SK-N-SH (cell line): ENCODE measurements around the gene KLF7. TPM values are rescaled to one million over a fixed set of nuclear protein-coding genes. Genes with fewer than 3 reads are reported as not detected.

Source experiments
- CTCF ChIA-PET: fragments of 300-600, 350-600 bp; formaldehyde crosslinking; extraction: SDS; loops from one replicate; lab custom pipeline; 2021; lab: Yijun Ruan, JAX
- POLR2A ChIA-PET: fragments of 350-600 bp; sonication (Branson Sonifier 250); formaldehyde crosslinking; extraction: SDS; loops from one replicate; lab custom pipeline; 2020; ENCODE audit warnings: antibody characterized with exemption, inconsistent platforms; lab: Yijun Ruan, JAX
- DNase-seq: peaks from one replicate; pipeline ENCODE4 v3.0.0; 2012
- H2AFZ ChIP-seq: fragments of 200-600 bp; sonication (generic); 2 replicates; pipeline ENCODE4 v1.8.1; 2016; ENCODE audit warnings: antibody characterized with exemption, mild to moderate bottlenecking, low read depth
- H3F3A ChIP-seq: fragments of 200-600 bp; sonication (generic); replicated peaks from 2 replicates; pipeline ENCODE3; 2016; ENCODE audit warnings: antibody characterized with exemption, mild to moderate bottlenecking; ENCODE audit not compliant: insufficient read depth
- H3K27ac ChIP-seq, 2 experiments: fragments of 200-500 bp in 1 of 2; fragments of 200-600 bp in 1 of 2; sonication (Bioruptor generic) in 1 of 2; sonication (generic), shearing (Covaris generic) in 1 of 2; 2 replicates each; pipeline versions ENCODE4 v1.5.1 to v1.6.1; 2014 to 2016; ENCODE audit warnings: low read depth in 2 of 2, inconsistent platforms in 1 of 2, low read length in 1 of 2, mild to moderate bottlenecking in 1 of 2, mixed read lengths in 1 of 2
- H3K27me3 ChIP-seq: fragments of 200-600 bp; sonication (generic), shearing (Covaris generic); 2 replicates; pipeline ENCODE4 v1.6.1; 2016; ENCODE audit warnings: mixed run types; ENCODE audit not compliant: insufficient read depth
- H3K36me3 ChIP-seq, 2 experiments: fragments of 200-500 bp in 1 of 2; fragments of 200-600 bp in 1 of 2; sonication (Bioruptor generic) in 1 of 2; sonication (generic) in 1 of 2; replicated peaks in 1 of 2; 2 replicates each; pipeline versions ENCODE3 to v1.5.1; 2014 to 2016; ENCODE audit warnings: low read length in 1 of 2, mild to moderate bottlenecking in 1 of 2; ENCODE audit not compliant: insufficient read depth in 2 of 2, control insufficient read depth in 1 of 2
- H3K4me1 ChIP-seq, 2 experiments: fragments of 200-500 bp in 1 of 2; fragments of 200-600 bp in 1 of 2; sonication (Bioruptor generic) in 1 of 2; sonication (generic), shearing (Covaris generic) in 1 of 2; 2 replicates each; pipeline versions ENCODE4 v1.5.1 to v1.6.1; 2014 to 2016; ENCODE audit warnings: low read depth in 1 of 2, low read length in 1 of 2, mixed run types in 1 of 2; ENCODE audit not compliant: insufficient read depth in 2 of 2, control insufficient read depth in 1 of 2
- H3K4me2 ChIP-seq: fragments of 200-600 bp; sonication (generic), shearing (Covaris generic); 2 replicates; pipeline ENCODE4 v1.6.1; 2017; ENCODE audit warnings: mixed run types
- H3K4me3 ChIP-seq, 2 experiments: fragments of 200-500 bp in 1 of 2; fragments of 200-600 bp in 1 of 2; sonication (Bioruptor generic) in 1 of 2; sonication (generic), shearing (Covaris generic) in 1 of 2; 2 replicates each; pipeline versions ENCODE4 v1.5.1 to v1.8.1; 2014 to 2016; ENCODE audit warnings: low read depth in 2 of 2, inconsistent platforms in 1 of 2, low read length in 1 of 2, mild to moderate bottlenecking in 1 of 2, mixed read lengths in 1 of 2, moderate library complexity in 1 of 2
- H3K79me2 ChIP-seq: fragments of 200-600 bp; sonication (generic); 2 replicates; pipeline ENCODE4 v1.8.1; 2017; ENCODE audit warnings: mild to moderate bottlenecking; ENCODE audit not compliant: insufficient read depth
- H3K9ac ChIP-seq: fragments of 200-600 bp; sonication (generic); 2 replicates; pipeline ENCODE4 v1.6.1; 2017; ENCODE audit warnings: mixed run types
- H3K9me2 ChIP-seq: fragments of 200-600 bp; sonication (generic); 2 replicates; pipeline ENCODE4 v1.6.1; 2017; ENCODE audit warnings: mixed run types
- H3K9me3 ChIP-seq: fragments of 200-600 bp; sonication (generic); 2 replicates; pipeline ENCODE4 v1.6.1; 2017; ENCODE audit warnings: mixed run types, mild to moderate bottlenecking, moderate library complexity
- H4K20me1 ChIP-seq: fragments of 200-600 bp; sonication (generic); 2 replicates; pipeline ENCODE4 v1.6.1; 2017; ENCODE audit warnings: mild to moderate bottlenecking, mixed run types; ENCODE audit not compliant: insufficient read depth
- FOSL2 ChIP-seq: IDR thresholded peaks from 2 replicates; pipeline ENCODE4 v1.4.0; 2012; ENCODE audit warnings: low read depth, mild to moderate bottlenecking, moderate library complexity, borderline replicate concordance
- FOXM1 ChIP-seq: IDR thresholded peaks from 2 replicates; pipeline ENCODE4 v1.4.0; 2012; ENCODE audit warnings: low read depth, mild to moderate bottlenecking
- MEF2A ChIP-seq: IDR thresholded peaks from 2 replicates; pipeline ENCODE4 v1.4.0; 2012; ENCODE audit warnings: low read depth, borderline replicate concordance
- RFX5 ChIP-seq: IDR thresholded peaks from 2 replicates; pipeline ENCODE4 v1.6.1; 2012; ENCODE audit warnings: mild to moderate bottlenecking, improper control_type of control experiment, low read length
- RXRA ChIP-seq: IDR thresholded peaks from 2 replicates; pipeline ENCODE4 v1.4.0; 2012; ENCODE audit warnings: low read depth, mild to moderate bottlenecking, borderline replicate concordance
- SIN3A ChIP-seq: IDR thresholded peaks from 2 replicates; pipeline ENCODE4 v1.6.1; 2012; ENCODE audit warnings: low read depth, mild to moderate bottlenecking, low read length, moderate library complexity, borderline replicate concordance
- TAF1 ChIP-seq: IDR thresholded peaks from 2 replicates; pipeline ENCODE4 v1.6.1; 2012; ENCODE audit warnings: low read depth, mild to moderate bottlenecking, low read length, moderate library complexity, borderline replicate concordance
- YY1 ChIP-seq: IDR thresholded peaks from 2 replicates; pipeline ENCODE4 v1.4.0; 2012; ENCODE audit warnings: low read depth, mild to moderate bottlenecking
- WGBS: methylation state at CpG from one replicate; pipeline ENCODE4 v1.1.6; 2017; ENCODE audit warnings: low lambda C conversion rate; 5-methylcytosine and 5-hydroxymethylcytosine counted together
- polyA plus RNA-seq, 3 experiments: library from polyadenylated mRNA; depleted of rRNA; stranded (reverse); fragments of >200 nt; gene quantifications; 2 replicates each; pipeline ENCODE4 v1.2.3, GENCODE V29; 2012
- TF ChIP-seq, protein P1 (sequence below): fragments of 150-350 bp; IDR thresholded peaks from 2 replicates; pipeline ENCODE4 v1.6.1; 2017; ENCODE audit warnings: antibody characterized with exemption, low read length, low read depth, borderline replicate concordance
- TF ChIP-seq, protein P2 (sequence below): IDR thresholded peaks from 2 replicates; pipeline ENCODE4; 2012
- TF ChIP-seq, protein P3 (sequence below): IDR thresholded peaks from 2 replicates; pipeline ENCODE4 v1.4.0; 2012; ENCODE audit warnings: low read depth, borderline replicate concordance

Gene KLF7
- polyA plus RNA-seq, 1 of the 3 experiments (the other 2 are of a cell fraction): 7.5 TPM

DNA sequence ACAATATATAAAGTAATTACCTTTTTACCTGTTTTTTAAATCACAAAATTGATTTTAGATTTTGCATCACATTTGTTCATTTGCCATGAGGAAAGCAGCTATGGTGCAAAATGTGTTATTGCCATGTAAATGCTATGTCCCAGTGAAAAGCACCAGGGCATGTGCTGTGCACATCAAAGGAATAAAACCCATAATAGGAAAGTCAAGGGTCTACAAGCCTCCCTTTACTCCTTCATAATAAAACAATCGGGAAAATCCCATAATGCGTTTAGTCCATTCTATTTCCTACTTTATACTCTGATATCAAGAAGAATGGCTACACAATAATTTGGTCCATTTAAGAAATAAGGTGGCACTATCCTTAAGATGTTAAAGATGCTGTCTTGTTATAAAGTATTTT is 53.0 kb downstream of the KLF7 start:
- TF ChIP-seq SIN3A (no peak), RFX5 (no peak), MEF2A (no peak), RXRA (no peak), FOXM1 (no peak), FOSL2 (no peak)
- TF ChIP-seq, protein P1, sequence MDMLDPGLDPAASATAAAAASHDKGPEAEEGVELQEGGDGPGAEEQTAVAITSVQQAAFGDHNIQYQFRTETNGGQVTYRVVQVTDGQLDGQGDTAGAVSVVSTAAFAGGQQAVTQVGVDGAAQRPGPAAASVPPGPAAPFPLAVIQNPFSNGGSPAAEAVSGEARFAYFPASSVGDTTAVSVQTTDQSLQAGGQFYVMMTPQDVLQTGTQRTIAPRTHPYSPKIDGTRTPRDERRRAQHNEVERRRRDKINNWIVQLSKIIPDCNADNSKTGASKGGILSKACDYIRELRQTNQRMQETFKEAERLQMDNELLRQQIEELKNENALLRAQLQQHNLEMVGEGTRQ: no peak
- TF ChIP-seq, protein P2, sequence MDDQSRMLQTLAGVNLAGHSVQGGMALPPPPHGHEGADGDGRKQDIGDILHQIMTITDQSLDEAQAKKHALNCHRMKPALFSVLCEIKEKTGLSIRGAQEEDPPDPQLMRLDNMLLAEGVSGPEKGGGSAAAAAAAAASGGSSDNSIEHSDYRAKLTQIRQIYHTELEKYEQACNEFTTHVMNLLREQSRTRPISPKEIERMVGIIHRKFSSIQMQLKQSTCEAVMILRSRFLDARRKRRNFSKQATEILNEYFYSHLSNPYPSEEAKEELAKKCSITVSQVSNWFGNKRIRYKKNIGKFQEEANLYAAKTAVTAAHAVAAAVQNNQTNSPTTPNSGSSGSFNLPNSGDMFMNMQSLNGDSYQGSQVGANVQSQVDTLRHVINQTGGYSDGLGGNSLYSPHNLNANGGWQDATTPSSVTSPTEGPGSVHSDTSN: no peak
- TF ChIP-seq, protein P3, sequence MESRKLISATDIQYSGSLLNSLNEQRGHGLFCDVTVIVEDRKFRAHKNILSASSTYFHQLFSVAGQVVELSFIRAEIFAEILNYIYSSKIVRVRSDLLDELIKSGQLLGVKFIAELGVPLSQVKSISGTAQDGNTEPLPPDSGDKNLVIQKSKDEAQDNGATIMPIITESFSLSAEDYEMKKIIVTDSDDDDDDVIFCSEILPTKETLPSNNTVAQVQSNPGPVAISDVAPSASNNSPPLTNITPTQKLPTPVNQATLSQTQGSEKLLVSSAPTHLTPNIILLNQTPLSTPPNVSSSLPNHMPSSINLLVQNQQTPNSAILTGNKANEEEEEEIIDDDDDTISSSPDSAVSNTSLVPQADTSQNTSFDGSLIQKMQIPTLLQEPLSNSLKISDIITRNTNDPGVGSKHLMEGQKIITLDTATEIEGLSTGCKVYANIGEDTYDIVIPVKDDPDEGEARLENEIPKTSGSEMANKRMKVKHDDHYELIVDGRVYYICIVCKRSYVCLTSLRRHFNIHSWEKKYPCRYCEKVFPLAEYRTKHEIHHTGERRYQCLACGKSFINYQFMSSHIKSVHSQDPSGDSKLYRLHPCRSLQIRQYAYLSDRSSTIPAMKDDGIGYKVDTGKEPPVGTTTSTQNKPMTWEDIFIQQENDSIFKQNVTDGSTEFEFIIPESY: no peak
- H3K79me2 ChIP-seq: peaks cover 99% of the 10 kb centered on the region
- POLR2A ChIA-PET: interaction anchor here (0.5 kb wide), 1 partner anchor 129 kb away, joined by 3 read pairs; no protein-coding TSS in a partner anchor
- H3K4me2 ChIP-seq: no peak overlapping the region
- H3K9me3 ChIP-seq: no peaks in the 10 kb centered on the region
- no peak overlapping the region for H3K4me3 ChIP-seq
- H3F3A ChIP-seq: peaks cover 10% of the 10 kb centered on the region
- H3K9ac ChIP-seq: no peak overlapping the region
- WGBS: 94% methylated on average over 2 of the region's 2 CpGs
- H2AFZ ChIP-seq: no peak overlapping the region
- no peaks in the 10 kb centered on the region for H3K9me2 ChIP-seq
- peaks cover 97% of the 10 kb centered on the region for H4K20me1 ChIP-seq
- peaks cover 12 to 49% of the 10 kb centered on the region in 2 experiments for H3K36me3 ChIP-seq
- peak overlapping the region in 1 of 2 experiments; percentile 88; a peak in 2 of 4 replicates for H3K27ac ChIP-seq
- DNase-seq: no peak
- CTCF ChIA-PET: interaction anchor here (1.3 to 2.0 kb wide), 2 partner anchors 44 to 361 kb away, joined by 3 to 6 read pairs; no protein-coding TSS in a partner anchor
- no peaks in the 10 kb centered on the region for H3K27me3 ChIP-seq
- peaks cover 2 to 63% of the 10 kb centered on the region in 2 experiments; a peak in 3 of 4 replicates for H3K4me1 ChIP-seq

DNA sequence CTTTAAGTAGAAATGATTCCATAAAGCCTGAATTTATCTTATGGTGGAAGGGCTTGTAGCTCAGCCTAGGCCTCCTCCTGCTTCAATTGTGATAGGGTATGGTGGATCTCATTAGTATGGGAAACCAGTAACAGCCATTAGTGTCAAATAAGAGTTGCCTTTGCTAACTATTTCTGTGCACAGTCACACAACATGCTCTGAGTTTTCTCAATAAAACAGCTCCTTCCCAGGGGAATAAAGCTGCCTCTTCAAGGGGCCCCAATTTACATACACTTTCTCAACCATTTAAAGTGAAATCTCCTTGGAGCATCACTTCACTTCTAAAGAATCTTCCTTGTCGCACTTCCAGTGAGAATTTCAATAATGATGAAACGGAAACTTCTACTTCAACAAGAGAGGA is 53.4 kb downstream of the KLF7 start:
- H3K79me2 ChIP-seq: peaks cover 99% of the 10 kb centered on the region
- H3K27me3 ChIP-seq: no peaks in the 10 kb centered on the region
- POLR2A ChIA-PET: interaction anchor here (0.5 to 0.6 kb wide), 2 partner anchors 48 to 128 kb away, joined by 3 read pairs; no protein-coding TSS in a partner anchor
- H3K4me2 ChIP-seq: no peak overlapping the region
- no peak overlapping the region for H3K9ac ChIP-seq
- H3K27ac ChIP-seq: peak overlapping the region in 1 of 2 experiments; percentile 88; a peak in 2 of 4 replicates
- no peaks in the 10 kb centered on the region for H3K9me2 ChIP-seq
- H3K36me3 ChIP-seq: peaks cover 15 to 50% of the 10 kb centered on the region in 2 experiments
- 48% methylated on average over 2 of the region's 2 CpGs for whole genome bisulfite sequencing
- no peak overlapping the region for H2AFZ ChIP-seq
- H3K9me3 ChIP-seq: no peaks in the 10 kb centered on the region
- H4K20me1 ChIP-seq: peaks cover 97% of the 10 kb centered on the region
- CTCF ChIA-PET: interaction anchor here (1.3 to 2.0 kb wide), 2 partner anchors 44 to 361 kb away, joined by 3 to 6 read pairs; no protein-coding TSS in a partner anchor
- TF ChIP-seq MEF2A (no peak), YY1 (no peak), TAF1 (no peak), RFX5 (no peak)
- TF ChIP-seq, protein P1: no peak
- no peak overlapping the region for H3K4me3 ChIP-seq
- peaks cover 0 to 63% of the 10 kb centered on the region in 2 experiments; a peak in 3 of 4 replicates for H3K4me1 ChIP-seq
- no peak for DNase-seq
- H3F3A ChIP-seq: peaks cover 10% of the 10 kb centered on the region
